Left cardiac atrium (tissue), 4 donors: ENCODE results near the gene AOPEP. TPM values are rescaled to one million over a fixed set of nuclear protein-coding genes. Genes with fewer than 3 reads are reported as not detected.
"Not testable (repeated sequence)": the region's sequence is repeated elsewhere in the genome, so short reads cannot be mapped to it uniquely, and the experiment has no call there.

ENCODE experiments used
- ATAC-seq, 2 donors: fragments of 200-7000 bp; cut with Tn5 transposase; one replicate each; pipeline ENCODE4 v1.9.1; 2020; ENCODE audit warnings: mild to moderate bottlenecking in 2 of 2, moderate library complexity in 2 of 2
- DNase-seq: peaks from one replicate; pipeline ENCODE4 v3.0.0-alpha.2; 2020
- intact Hi-C, 2 donors: fragments of 100-400 bp; cut with DNase I; formaldehyde crosslinking; loops; one replicate each; pipeline versions ENCODE4 v1.14.1 to v1.15.1; 2022 to 2023
- total RNA-seq, 2 donors: library from RNA; stranded (reverse); fragmentation: NEBNext Ultra II Directional; extraction: Animal tissue kit (Norgen Biotek cat#: 25700); gene quantifications; one replicate each; pipeline ENCODE4 v1.2.1, GENCODE V29; 2021
- donor health status: DM: no; HTN: yes; CAD: no.
- donor health status: DM: no; HTN: yes; CAD: no; lungs with severe emphysema.
- donor health status: DM: yes; HTN: yes; CAD: no.
- donor health status: Dilated cardiomyopathy.

The AOPEP gene
- total RNA-seq, 2 donors from 2014 or later = 128 to 132 TPM

GRCh38 chr9:94870465-94870792 lies 143.9 kb downstream of the AOPEP start:
- no peak for ATAC-seq
- intact Hi-C loops = loop anchor here in 1 of 2 donors (5.0 kb wide), 1 partner anchor 132 kb away; no protein-coding TSS in a partner anchor

DNA sequence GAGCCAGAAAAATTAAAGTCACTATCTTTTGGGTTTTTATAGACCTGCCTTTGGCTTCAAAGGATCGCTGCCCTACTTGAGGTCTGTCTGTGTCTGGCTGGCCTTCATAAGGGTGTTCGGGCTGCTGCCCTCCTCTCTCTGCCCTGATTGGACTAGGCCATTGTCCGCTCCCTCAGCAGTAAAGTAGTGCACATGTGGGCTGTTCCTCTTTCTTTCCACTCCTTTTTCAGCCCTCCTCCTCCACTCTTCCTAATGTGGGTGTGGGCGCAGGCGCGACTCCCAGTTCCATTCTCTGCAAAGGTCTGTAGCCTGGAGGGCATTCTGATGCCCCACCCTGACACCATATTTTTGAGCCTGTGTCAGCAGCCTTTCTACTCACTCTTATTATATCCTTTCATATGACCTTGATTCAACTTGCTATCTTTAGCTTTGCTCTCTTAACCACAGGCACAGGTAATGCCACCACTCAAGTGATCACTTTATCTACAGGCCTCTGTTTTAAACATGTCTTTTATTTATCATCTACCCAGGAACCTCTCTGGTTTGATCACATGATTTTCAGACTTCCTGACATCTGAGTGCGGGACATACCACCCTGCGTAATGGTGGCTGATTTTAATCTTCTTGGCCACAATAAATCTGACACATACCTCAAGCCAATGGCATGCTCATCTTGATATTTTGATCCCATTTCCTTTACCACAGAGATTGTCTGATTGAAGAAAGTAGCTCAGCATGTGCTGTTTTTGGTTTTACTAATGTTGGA lies 144.5 kb downstream of the AOPEP start:
- intact Hi-C loops = loop anchor here in 1 of 2 donors (5.0 kb wide), 1 partner anchor 131 kb away; no protein-coding TSS in a partner anchor
- DNase-seq = peak; percentile 53
- peak; percentile 75 to 82 for ATAC-seq

More at GRCh38 chr9:94870465-94870792, 143.9 kb downstream of the AOPEP start:
- no peak for DNase-seq

- intact Hi-C loops = loop anchor here in 1 of 2 donors (5.0 kb wide), 1 partner anchor 130 kb away; no protein-coding TSS in a partner anchor
- no peak for ATAC-seq
- no peak for DNase-seq
Measured at GRCh38 chr9:94872083-94872833, 145.8 kb downstream of the AOPEP start.

DNA sequence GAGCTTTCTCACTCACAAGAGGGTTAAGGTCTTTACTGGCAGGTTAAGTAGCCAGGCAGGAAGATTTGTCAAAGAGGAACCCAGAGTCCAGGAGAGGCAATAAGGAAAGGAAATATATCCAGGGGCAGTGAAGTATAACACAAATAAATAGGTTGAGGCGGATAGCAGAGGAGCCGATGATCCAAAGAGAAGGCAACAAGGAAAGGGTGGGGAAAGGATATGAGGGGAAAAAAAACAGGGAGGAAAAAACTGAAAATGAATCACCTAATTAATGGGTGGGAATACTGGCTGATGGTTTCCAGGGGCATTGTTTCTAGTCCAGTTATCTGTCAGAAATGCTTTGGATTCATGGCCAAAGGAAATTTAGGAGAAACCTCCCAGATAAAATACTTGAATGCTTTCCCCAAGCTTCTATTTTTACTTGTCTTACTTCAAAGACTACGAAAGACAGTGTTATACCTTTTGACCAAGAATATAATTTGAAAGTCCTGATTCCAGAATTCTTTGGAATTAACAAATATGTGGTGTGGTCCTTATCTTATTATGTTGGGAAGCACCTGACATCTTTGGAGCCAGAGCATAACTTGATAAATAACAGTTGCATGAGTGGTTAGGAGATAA lies 146.5 kb downstream of the AOPEP start:
- ATAC-seq (peak in 1 of 2 donors; percentile 27), DNase-seq (no peak)
- intact Hi-C loops = loop anchor here in 1 of 2 donors (5.0 kb wide), 1 partner anchor 129 kb away; no protein-coding TSS in a partner anchor

DNA sequence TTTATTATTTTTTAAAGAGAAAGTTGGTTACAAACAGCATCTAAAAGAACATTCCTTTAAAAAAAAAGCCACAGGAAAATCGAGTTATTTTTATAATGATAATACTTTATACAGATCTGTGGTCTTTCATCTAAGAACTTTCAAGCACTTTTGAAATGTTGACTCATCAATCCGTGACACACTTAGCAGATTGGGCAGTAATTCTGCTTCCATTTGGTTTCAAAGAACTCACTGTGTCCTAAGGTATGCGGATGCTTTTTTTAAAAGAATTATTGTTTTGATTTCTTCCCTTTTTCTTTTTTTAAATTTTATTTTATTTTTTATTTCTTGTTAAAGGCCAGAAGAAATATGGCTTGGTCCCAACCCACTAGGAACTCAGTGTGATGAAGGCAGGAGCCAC lies 147.8 kb downstream of the AOPEP start:
- ATAC-seq = peak in 1 of 2 donors; percentile 60
- intact Hi-C loops = loop anchor here in 1 of 2 donors (5.0 kb wide), 1 partner anchor 128 kb away; no protein-coding TSS in a partner anchor

GRCh38 chr9:94875300-94876020 lies 149.0 kb downstream of the AOPEP start:
- no peak for ATAC-seq
- intact Hi-C loops = no loop called here
- DNase-seq = no peak

More for the DNA sequence above, 147.8 kb downstream of the AOPEP start:
- no peak for DNase-seq

- ATAC-seq, intact Hi-C loops, DNase-seq: not testable (repeated sequence)
Measured at GRCh38 chr9:94878804-94879203, 152.3 kb downstream of the AOPEP start.

- ATAC-seq = no peak
- intact Hi-C loops = no loop called here
- DNase-seq = no peak
Measured at GRCh38 chr9:94879230-94879629, 152.7 kb downstream of the AOPEP start.

- DNase-seq (no peak), ATAC-seq (no peak)
- intact Hi-C loops = no loop called here
Measured at GRCh38 chr9:94881023-94881422, 154.5 kb downstream of the AOPEP start.

DNA sequence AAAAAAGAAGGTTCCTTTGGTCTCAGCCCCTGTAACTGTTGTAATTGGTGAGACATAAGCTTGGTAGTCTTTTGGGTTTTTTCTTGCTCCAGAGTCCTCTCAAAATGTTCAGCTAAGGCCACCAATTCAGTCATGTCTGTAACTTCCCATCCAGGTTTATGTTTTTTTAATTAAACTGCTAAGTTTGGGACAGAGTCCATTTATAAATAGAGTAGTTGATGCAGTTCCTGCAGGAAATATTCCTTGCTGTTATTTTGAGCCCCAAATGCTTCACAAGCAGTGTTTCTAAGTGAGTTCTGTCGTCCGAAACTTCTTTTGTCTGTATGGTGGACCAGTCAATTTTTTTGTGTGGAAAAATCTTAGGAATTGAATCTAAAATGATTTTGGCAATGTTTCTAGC lies 155.0 kb downstream of the AOPEP start:
- ATAC-seq (no peak), DNase-seq (no peak)
- intact Hi-C loops = no loop called here

DNA sequence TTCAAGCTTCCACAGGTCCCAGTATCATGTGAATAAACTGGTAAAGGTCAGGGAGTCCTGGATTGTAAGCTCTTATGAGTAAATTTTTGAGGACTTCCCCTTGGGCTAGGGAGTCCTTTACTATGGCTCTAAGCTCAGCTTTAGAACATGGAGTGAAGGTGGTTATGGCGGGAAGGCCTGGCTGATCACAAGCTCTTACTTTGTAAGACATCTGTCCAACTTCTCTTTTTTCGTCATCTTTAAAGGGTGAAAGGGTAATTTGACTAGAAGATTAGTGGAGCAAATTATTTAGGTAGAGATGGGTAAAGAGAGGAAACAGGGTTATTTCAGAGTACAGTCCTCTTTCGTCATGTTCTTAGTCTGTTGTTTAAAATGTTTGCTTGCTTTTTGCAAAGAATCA lies 155.4 kb downstream of the AOPEP start:
- DNase-seq (no peak), ATAC-seq (no peak)
- intact Hi-C loops = no loop called here

DNA sequence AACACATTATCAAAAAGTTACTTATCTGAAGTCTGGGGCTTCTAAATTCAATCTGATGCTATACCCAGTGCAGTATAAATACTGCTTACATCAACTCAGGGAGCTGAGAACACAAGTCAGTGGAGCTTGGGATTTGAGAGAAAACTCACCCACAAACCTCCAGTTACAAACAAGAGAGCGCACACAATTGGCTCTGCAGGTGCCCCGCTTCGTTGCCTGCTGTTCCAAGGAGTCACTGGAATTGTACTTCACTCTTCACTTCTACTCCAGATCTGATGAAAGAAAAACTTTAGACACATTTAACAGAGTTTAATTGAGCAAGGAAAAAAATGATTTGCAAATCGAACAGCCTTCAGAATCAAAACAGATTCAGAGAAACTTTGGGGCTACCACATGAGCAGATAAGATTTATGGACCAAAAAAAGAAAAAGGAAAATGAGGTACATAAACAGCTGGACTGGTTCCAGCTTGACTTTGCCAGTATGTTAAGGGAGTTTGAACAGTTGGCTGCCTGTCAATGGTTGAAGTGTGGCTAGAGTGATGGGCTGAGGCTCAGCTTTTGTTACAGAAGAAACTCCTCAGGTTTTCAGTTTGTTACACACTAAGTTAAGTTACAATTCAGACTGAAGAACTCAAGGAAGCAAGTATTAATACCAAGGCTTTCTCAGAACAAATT lies 156.6 kb downstream of the AOPEP start:
- DNase-seq (no peak), ATAC-seq (peak; percentile 57 to 76)
- intact Hi-C loops = no loop called here

DNA sequence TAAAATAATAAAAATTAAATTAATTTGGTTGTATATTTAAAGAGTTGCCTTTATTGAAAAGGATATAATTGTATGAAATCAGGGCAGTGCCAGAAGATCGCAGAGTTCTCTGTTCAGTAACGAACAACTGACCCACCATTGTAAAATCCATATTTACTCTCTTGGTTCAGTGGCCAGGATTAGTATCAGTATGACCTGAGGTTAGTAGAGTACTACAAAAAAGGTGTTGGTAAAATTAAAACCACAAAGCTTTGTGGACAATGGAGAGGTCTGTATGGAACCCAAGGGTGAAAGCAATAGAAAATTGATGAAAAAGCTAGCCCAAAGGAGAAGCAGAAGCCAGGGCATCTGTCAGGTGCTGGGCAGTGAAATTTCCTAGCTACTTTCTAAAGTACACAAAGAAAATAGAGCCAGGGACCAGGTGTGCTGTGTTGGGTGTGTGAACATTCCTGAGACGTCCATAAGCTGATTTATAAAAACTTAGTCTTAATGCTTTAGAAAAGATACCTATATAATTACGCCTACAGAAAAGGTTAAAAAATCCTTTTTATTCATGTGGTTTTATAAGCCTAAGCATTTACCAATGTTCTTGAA lies 159.5 kb downstream of the AOPEP start:
- ATAC-seq (no peak), DNase-seq (no peak)
- intact Hi-C loops = no loop called here

- intact Hi-C loops = no loop called here
- DNase-seq (no peak), ATAC-seq (no peak)
Measured at GRCh38 chr9:94887721-94888120, 161.2 kb downstream of the AOPEP start.

DNA sequence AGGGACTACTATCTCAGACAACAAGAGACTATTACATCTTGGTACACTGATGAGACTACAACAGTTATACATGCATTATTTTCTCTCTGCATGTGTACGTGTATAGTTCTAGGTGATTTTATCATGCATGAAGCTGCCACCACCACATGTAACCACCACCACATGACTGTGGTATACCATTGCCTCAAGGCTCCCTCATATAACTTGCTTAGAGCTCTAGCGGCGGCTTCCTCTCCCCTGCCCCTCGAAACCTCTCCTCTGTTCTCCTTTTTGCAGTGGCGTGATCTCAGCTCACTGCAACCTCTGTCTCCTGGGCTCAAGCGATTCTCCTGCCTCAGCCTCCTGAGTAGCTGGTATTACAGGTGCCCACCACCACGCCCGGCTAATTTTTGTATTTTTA lies 162.3 kb downstream of the AOPEP start:
- intact Hi-C loops = no loop called here
- DNase-seq = no peak
- ATAC-seq = no peak

DNA sequence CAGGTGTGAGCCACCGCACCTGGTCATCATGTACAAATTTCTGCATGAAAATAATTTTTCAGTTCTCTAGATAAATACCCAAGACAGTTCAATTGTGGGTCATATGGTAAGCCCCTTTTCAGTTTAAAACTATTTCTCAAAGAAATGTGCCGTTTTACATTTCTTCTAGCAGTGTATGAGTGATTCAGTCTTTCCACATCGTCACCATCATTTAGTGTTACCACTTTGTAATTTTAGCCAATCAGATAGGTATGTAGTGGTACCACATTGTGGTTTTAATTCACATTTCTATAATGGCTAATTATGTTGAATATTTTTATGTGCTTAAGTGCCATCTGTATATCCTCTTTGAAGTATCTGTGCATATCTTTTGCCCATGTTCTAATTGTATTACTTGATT lies 163.1 kb downstream of the AOPEP start:
- DNase-seq (no peak), ATAC-seq (no peak)
- intact Hi-C loops = no loop called here

DNA sequence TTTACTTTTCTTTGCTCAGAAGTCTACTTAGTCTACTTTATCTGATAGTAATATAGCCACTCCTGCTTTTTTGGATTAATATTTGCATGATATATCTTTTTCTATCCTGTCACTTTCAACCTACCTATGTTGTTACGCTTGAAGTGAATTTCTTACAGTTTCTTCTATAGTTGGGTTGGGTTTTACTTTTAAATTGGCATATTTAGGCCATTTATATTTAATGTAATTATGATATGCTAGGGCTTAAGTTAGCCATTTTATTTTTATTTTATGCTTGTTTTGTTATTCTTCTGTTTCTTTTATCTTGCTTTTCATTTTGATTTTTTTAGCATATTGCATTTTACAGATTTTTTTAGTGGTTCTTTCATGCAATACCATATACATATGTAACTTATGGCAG lies 164.7 kb downstream of the AOPEP start:
- ATAC-seq = no peak
- intact Hi-C loops = no loop called here
- no peak for DNase-seq

DNA sequence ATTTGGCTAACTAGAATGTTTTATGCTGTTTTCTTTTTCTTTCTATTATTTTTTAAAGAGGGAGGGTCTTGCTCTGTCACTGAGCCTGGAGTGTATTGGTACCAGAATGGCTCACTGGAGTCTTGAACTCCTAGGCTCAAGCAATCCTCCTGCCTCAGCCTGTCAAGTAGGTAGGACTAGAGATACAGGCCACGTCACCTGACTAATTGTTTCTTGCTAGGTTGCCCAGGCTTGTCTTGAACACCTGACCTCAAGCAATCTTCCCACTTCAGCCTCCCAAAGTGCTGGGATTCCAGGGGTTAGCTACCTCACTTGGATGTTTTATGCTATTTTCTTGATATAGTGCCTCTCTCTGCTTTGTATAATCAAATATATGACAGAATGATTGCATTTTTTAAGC lies 166.2 kb downstream of the AOPEP start:
- DNase-seq (no peak), ATAC-seq (no peak)
- intact Hi-C loops = no loop called here
